Ovary (tissue), 3 donors: Measurements from ENCODE around the gene CRTC1.

Experiments
- EP300 ChIP-seq: sonication (generic); formaldehyde crosslinking; IDR thresholded peaks from one replicate; pipeline ENCODE4 v1.6.1; 2017; ENCODE audit warnings: antibody characterized with exemption
- POLR2A ChIP-seq: fragments of 450-650 bp; IDR thresholded peaks from one replicate; pipeline ENCODE4 v1.6.1; 2017; ENCODE audit warnings: antibody characterized with exemption, mild to moderate bottlenecking, moderate library complexity
- TF ChIP-seq, protein P1 (sequence below), 3 donors: fragments of 450-650 bp in 2 of 3; fragments of 200-600 bp in 1 of 3; IDR thresholded peaks; one replicate each; pipeline versions ENCODE4 v1.5.1 to v1.8.0; 2016 to 2022; ENCODE audit warnings: antibody characterized with exemption in 3 of 3, mild to moderate bottlenecking in 1 of 3
- donor health status: DM: no; HTN: no; CAD: no.

DNA sequence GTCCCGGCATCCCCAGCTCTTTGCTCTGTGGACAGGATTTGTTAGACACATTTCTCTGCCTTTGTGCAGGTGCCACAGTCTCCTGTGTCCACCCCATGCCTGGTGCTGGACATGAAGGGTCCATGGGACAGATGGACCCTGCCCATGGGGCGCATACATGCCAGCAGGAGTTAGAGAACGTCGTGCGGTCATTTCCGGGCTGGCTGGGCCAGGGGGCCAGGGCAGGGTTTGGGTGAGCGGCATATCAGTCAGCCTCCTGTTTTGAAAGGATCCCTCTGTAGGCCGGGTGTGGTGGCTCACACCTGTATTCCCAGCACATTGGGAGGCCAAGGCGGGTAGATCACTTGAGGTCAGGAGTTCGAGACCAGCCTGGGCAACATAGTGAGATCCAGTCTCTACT is 35.7 kb upstream of the CRTC1 start:
- TF ChIP-seq, protein P1, sequence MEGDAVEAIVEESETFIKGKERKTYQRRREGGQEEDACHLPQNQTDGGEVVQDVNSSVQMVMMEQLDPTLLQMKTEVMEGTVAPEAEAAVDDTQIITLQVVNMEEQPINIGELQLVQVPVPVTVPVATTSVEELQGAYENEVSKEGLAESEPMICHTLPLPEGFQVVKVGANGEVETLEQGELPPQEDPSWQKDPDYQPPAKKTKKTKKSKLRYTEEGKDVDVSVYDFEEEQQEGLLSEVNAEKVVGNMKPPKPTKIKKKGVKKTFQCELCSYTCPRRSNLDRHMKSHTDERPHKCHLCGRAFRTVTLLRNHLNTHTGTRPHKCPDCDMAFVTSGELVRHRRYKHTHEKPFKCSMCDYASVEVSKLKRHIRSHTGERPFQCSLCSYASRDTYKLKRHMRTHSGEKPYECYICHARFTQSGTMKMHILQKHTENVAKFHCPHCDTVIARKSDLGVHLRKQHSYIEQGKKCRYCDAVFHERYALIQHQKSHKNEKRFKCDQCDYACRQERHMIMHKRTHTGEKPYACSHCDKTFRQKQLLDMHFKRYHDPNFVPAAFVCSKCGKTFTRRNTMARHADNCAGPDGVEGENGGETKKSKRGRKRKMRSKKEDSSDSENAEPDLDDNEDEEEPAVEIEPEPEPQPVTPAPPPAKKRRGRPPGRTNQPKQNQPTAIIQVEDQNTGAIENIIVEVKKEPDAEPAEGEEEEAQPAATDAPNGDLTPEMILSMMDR (IDR thresholded peaks at IDR 0.05): no peak
- no peak for TF ChIP-seq POLR2A
- no peak for TF ChIP-seq EP300
